K562 (cell line): Measurements from ENCODE around the gene KHSRP. TPM values are rescaled to one million over a fixed set of nuclear protein-coding genes. Genes with fewer than 3 reads are reported as not detected.

Experiments used
- HDGF ChIP-seq: fragments of 450-650 bp; IDR thresholded peaks from 2 replicates; pipeline ENCODE4 v1.6.1; 2016
- HNRNPL ChIP-seq: fragments of 200-400 bp; formaldehyde crosslinking; IDR thresholded peaks from 2 replicates; pipeline ENCODE4 v1.6.1; 2017; ENCODE audit warnings: low read depth, mild to moderate bottlenecking, low read length
- JUND ChIP-seq, 2 experiments: IDR thresholded peaks; 2 replicates in 1 of 2; 3 replicates in 1 of 2; pipeline ENCODE4 v1.6.1; 2011; ENCODE audit warnings: borderline replicate concordance in 2 of 2, low read depth in 2 of 2, low read length in 2 of 2, improper control_type of control experiment in 1 of 2, missing biosample characterization in 1 of 2, missing genetic modification characterization in 1 of 2, missing genetic modification reagents in 1 of 2
- POU5F1 ChIP-seq: fragments of 150-350 bp; IDR thresholded peaks from 2 replicates; pipeline ENCODE4 v1.6.1; 2014; ENCODE audit warnings: borderline replicate concordance, low read length, low read depth, mild to moderate bottlenecking; ENCODE audit not compliant: partially characterized antibody
- RBBP5 ChIP-seq: fragments of 200-600 bp; sonication (generic); IDR thresholded peaks from 2 replicates; pipeline ENCODE4 v1.6.1; 2012; ENCODE audit warnings: borderline replicate concordance, mild to moderate bottlenecking, low read length, control low read depth, inconsistent platforms; ENCODE audit not compliant: insufficient read depth, poor library complexity, severe bottlenecking
- U2AF2 ChIP-seq: fragments of 200-400 bp; formaldehyde crosslinking; optimal IDR thresholded peaks from 2 replicates; pipeline ENCODE3; 2017; ENCODE audit warnings: low read depth, mild to moderate bottlenecking, low read length
- ZKSCAN8 ChIP-seq: fragments of 200-800 bp; sonication (Bioruptor generic); IDR thresholded peaks from 2 replicates; pipeline ENCODE4 v1.6.1; 2016; ENCODE audit warnings: missing genetic modification characterization, missing compliant biosample characterization
- ZNF165 ChIP-seq: fragments of 250-450 bp; sonication (Bioruptor Pico); IDR thresholded peaks from 2 replicates; pipeline ENCODE4 v1.4.0; 2020; ENCODE audit warnings: borderline replicate concordance
- ZNF3 ChIP-seq: fragments of 250-450 bp; sonication (Bioruptor Pico); IDR thresholded peaks from 2 replicates; pipeline ENCODE4 v1.5.0; 2021; ENCODE audit warnings: mild to moderate bottlenecking, moderate library complexity
- ZNF41 ChIP-seq: fragments of 250-450 bp; sonication (Bioruptor Pico); conservative IDR thresholded peaks from 2 replicates; pipeline ENCODE4 v1.4.0; 2020; ENCODE audit warnings: mild to moderate bottlenecking
- ZNF431 ChIP-seq: sonication (generic); formaldehyde crosslinking; IDR thresholded peaks from 2 replicates; pipeline ENCODE4 v1.8.0; 2022; ENCODE audit warnings: mild to moderate bottlenecking, missing genetic modification reagents
- ZNF436 ChIP-seq: fragments of 250-450, 450-650 bp; sonication (Bioruptor Pico); formaldehyde crosslinking; IDR thresholded peaks from 2 replicates; pipeline ENCODE4 v1.7.0; 2020; ENCODE audit warnings: mild to moderate bottlenecking
- polyA plus RNA-seq, 8 experiments: library from polyadenylated mRNA; depleted of rRNA in 4 of 8; stranded (reverse) in 5 of 8; unstranded in 3 of 8; fragments of >200 nt; fragmentation: Nextera tagmentation in 2 of 8; fragmentation: Illumina TruSeq in 1 of 8; extraction: Ambion mirVana in 2 of 8; extraction: Trizol in 1 of 8; gene quantifications; 2 replicates each; pipeline versions ENCODE4 v1.2.1 to v1.2.3, GENCODE V29; 2011 to 2014; ENCODE audit warnings: inconsistent platforms in 1 of 8, missing spikeins in 1 of 8
- total RNA-seq, 7 experiments: library from RNA; depleted of rRNA in 6 of 7; stranded (reverse); fragments of >200 nt in 6 of 7; fragmentation: Illumina TruSeq in 2 of 7; extraction: Trizol in 2 of 7; gene quantifications; 2 replicates each; pipeline versions ENCODE4 v1.2.1 to v1.2.3, GENCODE V29; 2011 to 2021; ENCODE audit warnings: low replicate concordance in 1 of 7
- TF ChIP-seq, protein P1 (sequence below), 2 experiments: fragments of 450-650 bp in 1 of 2; sonication (generic) in 1 of 2; formaldehyde crosslinking; conservative IDR thresholded peaks; 2 replicates each; pipeline versions ENCODE4 v1.4.0 to v1.8.1; 2020 to 2022; ENCODE audit warnings: mild to moderate bottlenecking in 1 of 2, missing genetic modification reagents in 1 of 2
- TF ChIP-seq, protein P2 (sequence below): sonication (generic); formaldehyde crosslinking; IDR thresholded peaks from 2 replicates; pipeline ENCODE4 v1.8.0; 2022; ENCODE audit warnings: mild to moderate bottlenecking, missing genetic modification reagents
- TF ChIP-seq, protein P3 (sequence below): fragments of 250-450 bp; sonication (Bioruptor Pico); IDR thresholded peaks from 2 replicates; pipeline ENCODE4 v1.8.0; 2022; ENCODE audit warnings: inconsistent platforms, mild to moderate bottlenecking, moderate library complexity, borderline replicate concordance
- TF ChIP-seq, protein P4 (sequence below): conservative IDR thresholded peaks from 2 replicates; pipeline ENCODE4 v1.6.1; 2011; ENCODE audit warnings: low read depth, mild to moderate bottlenecking, low read length; ENCODE audit not compliant: control insufficient read depth
- TF ChIP-seq, protein P5 (sequence below): fragments of 450-650 bp; IDR thresholded peaks from 2 replicates; pipeline ENCODE4 v1.6.1; 2016
- TF ChIP-seq, protein P6 (sequence below): fragments of 450-650 bp; IDR thresholded peaks from 2 replicates; pipeline ENCODE4 v1.6.1; 2016; ENCODE audit warnings: borderline replicate concordance

The KHSRP gene
- total and polyA plus RNA-seq, 9 of the 15 experiments (the other 6 are each of a cell fraction or from before 2014, with no cell fraction given), result 4.2 to 564 (median 139) TPM

DNA sequence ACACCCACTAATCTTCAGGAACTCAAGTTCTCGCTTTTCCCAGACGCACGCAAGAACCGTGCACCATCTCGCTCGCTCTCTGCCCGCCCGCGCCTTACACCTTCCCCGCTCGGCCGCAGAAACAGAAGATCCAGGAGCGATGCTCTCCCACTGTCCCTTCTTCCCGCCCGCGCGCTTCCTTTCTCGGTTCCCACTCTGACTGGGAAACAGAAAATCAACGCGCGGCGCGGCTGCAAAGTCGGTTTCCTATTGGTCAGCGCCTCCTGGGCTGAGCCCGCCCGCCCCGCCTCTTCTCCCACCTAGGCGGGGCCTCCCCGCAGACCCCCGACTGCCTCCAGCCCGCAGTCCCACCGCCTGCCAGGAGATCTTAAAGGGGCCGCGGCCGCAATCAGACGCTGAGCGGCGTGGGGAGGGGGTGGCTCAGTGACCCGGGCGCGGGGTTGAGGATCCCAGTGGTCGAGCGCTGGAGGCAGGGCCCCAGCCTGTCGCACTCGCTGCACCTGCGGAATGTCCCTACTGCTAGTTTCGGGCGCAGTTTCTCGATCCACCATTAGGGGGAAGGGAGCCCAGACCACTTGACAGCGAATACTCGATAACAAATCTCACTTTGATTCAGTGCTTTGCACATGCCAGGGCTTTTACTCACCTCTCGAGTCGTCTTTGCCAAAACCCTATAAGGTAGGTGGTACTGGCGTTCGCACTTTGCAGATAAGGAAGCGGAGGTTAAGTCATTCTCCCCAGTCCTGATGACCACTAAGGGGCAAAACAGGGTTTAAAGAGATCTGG is 35.7 kb upstream of the KHSRP start (continued):
- TF ChIP-seq JUND (IDR thresholded peaks at IDR 0.05; ENCODE audit: borderline replicate concordance, low read depth, low read length), result peak; percentile 36; the same call in 1 of the 2 replicates
- TF ChIP-seq JUND (tag; IDR thresholded peaks at IDR 0.05; ENCODE audit: borderline replicate concordance, low read depth, low read length), result no peak; the same call in 2 of the 3 replicates
- TF ChIP-seq POU5F1, result no peak
- no peak for TF ChIP-seq ZNF165 (CRISPR knock-in tag)
- TF ChIP-seq, protein P1, sequence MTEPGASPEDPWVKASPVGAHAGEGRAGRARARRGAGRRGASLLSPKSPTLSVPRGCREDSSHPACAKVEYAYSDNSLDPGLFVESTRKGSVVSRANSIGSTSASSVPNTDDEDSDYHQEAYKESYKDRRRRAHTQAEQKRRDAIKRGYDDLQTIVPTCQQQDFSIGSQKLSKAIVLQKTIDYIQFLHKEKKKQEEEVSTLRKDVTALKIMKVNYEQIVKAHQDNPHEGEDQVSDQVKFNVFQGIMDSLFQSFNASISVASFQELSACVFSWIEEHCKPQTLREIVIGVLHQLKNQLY (CRISPR knock-in tag; conservative IDR thresholded peaks at IDR 0.05), result no peak
- TF ChIP-seq, protein P2, sequence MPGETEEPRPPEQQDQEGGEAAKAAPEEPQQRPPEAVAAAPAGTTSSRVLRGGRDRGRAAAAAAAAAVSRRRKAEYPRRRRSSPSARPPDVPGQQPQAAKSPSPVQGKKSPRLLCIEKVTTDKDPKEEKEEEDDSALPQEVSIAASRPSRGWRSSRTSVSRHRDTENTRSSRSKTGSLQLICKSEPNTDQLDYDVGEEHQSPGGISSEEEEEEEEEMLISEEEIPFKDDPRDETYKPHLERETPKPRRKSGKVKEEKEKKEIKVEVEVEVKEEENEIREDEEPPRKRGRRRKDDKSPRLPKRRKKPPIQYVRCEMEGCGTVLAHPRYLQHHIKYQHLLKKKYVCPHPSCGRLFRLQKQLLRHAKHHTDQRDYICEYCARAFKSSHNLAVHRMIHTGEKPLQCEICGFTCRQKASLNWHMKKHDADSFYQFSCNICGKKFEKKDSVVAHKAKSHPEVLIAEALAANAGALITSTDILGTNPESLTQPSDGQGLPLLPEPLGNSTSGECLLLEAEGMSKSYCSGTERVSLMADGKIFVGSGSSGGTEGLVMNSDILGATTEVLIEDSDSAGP, result peak; percentile 90
- TF ChIP-seq, protein P3, sequence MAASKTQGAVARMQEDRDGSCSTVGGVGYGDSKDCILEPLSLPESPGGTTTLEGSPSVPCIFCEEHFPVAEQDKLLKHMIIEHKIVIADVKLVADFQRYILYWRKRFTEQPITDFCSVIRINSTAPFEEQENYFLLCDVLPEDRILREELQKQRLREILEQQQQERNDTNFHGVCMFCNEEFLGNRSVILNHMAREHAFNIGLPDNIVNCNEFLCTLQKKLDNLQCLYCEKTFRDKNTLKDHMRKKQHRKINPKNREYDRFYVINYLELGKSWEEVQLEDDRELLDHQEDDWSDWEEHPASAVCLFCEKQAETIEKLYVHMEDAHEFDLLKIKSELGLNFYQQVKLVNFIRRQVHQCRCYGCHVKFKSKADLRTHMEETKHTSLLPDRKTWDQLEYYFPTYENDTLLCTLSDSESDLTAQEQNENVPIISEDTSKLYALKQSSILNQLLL (CRISPR knock-in tag), result no peak
- no peak for TF ChIP-seq ZNF431
- TF ChIP-seq ZNF3 (CRISPR knock-in tag), result no peak
- TF ChIP-seq, protein P4, sequence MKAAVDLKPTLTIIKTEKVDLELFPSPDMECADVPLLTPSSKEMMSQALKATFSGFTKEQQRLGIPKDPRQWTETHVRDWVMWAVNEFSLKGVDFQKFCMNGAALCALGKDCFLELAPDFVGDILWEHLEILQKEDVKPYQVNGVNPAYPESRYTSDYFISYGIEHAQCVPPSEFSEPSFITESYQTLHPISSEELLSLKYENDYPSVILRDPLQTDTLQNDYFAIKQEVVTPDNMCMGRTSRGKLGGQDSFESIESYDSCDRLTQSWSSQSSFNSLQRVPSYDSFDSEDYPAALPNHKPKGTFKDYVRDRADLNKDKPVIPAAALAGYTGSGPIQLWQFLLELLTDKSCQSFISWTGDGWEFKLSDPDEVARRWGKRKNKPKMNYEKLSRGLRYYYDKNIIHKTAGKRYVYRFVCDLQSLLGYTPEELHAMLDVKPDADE, result no peak
- TF ChIP-seq, protein P5, sequence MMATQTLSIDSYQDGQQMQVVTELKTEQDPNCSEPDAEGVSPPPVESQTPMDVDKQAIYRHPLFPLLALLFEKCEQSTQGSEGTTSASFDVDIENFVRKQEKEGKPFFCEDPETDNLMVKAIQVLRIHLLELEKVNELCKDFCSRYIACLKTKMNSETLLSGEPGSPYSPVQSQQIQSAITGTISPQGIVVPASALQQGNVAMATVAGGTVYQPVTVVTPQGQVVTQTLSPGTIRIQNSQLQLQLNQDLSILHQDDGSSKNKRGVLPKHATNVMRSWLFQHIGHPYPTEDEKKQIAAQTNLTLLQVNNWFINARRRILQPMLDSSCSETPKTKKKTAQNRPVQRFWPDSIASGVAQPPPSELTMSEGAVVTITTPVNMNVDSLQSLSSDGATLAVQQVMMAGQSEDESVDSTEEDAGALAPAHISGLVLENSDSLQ, result peak; percentile 15; the same call in 1 of the 2 replicates
- no peak for TF ChIP-seq HDGF
- no peak for TF ChIP-seq U2AF2
- TF ChIP-seq ZNF41 (CRISPR knock-in tag), result no peak
- TF ChIP-seq, protein P6, sequence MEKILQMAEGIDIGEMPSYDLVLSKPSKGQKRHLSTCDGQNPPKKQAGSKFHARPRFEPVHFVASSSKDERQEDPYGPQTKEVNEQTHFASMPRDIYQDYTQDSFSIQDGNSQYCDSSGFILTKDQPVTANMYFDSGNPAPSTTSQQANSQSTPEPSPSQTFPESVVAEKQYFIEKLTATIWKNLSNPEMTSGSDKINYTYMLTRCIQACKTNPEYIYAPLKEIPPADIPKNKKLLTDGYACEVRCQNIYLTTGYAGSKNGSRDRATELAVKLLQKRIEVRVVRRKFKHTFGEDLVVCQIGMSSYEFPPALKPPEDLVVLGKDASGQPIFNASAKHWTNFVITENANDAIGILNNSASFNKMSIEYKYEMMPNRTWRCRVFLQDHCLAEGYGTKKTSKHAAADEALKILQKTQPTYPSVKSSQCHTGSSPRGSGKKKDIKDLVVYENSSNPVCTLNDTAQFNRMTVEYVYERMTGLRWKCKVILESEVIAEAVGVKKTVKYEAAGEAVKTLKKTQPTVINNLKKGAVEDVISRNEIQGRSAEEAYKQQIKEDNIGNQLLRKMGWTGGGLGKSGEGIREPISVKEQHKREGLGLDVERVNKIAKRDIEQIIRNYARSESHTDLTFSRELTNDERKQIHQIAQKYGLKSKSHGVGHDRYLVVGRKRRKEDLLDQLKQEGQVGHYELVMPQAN, result peak; percentile 63; the same call in 1 of the 2 replicates
- no peak for TF ChIP-seq RBBP5
- TF ChIP-seq ZKSCAN8 (CRISPR knock-in tag), result no peak
- no peak for TF ChIP-seq ZNF436 (CRISPR knock-in tag)
- no peak for TF ChIP-seq HNRNPL
